Thyroid gland (tissue), 4 donors: Measurements from ENCODE around the gene FAM180A.
"Not testable (repeated sequence)": the region's sequence is repeated elsewhere in the genome, so short reads cannot be mapped to it uniquely, and the experiment has no call there.

Source experiments
- POLR2A ChIP-seq, 2 donors: fragments of 450-650 bp; IDR thresholded peaks; one replicate each; pipeline ENCODE4 v1.6.1; 2017; ENCODE audit warnings: antibody characterized with exemption in 2 of 2, mild to moderate bottlenecking in 2 of 2, moderate library complexity in 1 of 2
- TF ChIP-seq, protein P1 (sequence below), 6 experiments: fragments of 200-600 bp in 3 of 6; fragments of 450-650 bp in 3 of 6; sonication (generic) in 3 of 6; IDR thresholded peaks; one replicate each; pipeline ENCODE4 v1.5.1; 2016 to 2019; ENCODE audit warnings: antibody characterized with exemption in 6 of 6, mild to moderate bottlenecking in 2 of 6, inconsistent platforms in 1 of 6, moderate library complexity in 1 of 6

DNA sequence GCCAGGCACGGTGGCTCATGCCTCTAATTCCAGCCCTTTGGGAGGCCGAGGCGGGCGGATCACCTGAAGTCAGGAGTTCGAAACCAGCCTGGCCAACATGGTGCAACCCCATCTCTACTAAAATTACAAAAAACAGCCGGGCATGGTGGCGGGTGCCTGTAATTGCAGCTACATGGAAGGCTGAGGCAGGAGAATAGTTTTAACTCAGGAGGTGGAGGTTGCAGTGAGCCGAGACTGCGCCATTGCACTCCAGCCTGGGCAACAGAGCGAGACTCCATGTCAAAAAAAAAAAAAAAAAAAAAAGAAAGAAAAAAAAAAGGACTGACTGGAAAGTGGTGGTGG lies 11.3 kb downstream of the FAM180A start:
- TF ChIP-seq, protein P1, sequence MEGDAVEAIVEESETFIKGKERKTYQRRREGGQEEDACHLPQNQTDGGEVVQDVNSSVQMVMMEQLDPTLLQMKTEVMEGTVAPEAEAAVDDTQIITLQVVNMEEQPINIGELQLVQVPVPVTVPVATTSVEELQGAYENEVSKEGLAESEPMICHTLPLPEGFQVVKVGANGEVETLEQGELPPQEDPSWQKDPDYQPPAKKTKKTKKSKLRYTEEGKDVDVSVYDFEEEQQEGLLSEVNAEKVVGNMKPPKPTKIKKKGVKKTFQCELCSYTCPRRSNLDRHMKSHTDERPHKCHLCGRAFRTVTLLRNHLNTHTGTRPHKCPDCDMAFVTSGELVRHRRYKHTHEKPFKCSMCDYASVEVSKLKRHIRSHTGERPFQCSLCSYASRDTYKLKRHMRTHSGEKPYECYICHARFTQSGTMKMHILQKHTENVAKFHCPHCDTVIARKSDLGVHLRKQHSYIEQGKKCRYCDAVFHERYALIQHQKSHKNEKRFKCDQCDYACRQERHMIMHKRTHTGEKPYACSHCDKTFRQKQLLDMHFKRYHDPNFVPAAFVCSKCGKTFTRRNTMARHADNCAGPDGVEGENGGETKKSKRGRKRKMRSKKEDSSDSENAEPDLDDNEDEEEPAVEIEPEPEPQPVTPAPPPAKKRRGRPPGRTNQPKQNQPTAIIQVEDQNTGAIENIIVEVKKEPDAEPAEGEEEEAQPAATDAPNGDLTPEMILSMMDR (IDR thresholded peaks at IDR 0.05) = not testable (repeated sequence)
- not testable (repeated sequence) for TF ChIP-seq POLR2A (IDR thresholded peaks at IDR 0.05)
